ENCODE measurements around the gene NCAPG2. TPM values are rescaled to one million over a fixed set of nuclear protein-coding genes. Genes with fewer than 3 reads are reported as not detected.
A peak's percentile ranks its signal among the peaks of the same experiment; 100 is the strongest.

Gene NCAPG2
- total and polyA plus RNA-seq, 10 of the 15 experiments (the other 5 are each of a cell fraction or from before 2014, with no cell fraction given): 11.2 to 78.2 (median 49.2) TPM

DNA sequence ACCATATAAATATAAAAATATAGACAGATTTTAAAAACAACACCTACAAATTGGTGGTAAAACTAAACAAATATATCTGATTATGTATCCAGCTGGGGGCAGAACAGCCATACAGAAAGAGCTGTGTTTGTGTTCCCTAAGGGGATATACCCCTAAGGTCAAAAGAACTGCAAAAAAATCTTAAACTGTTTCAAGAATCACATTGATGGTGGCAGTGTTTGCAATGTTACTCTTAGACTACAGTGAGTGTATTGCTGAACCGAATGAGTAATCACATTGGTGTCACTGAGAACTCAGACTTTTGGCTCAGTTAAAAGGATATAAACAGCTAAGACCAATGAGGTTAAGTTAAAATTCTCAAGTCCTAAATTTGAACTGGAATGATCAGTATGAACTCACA, 89.9 kb downstream of the NCAPG2 start (continued):
- no peak for TF ChIP-seq CUX1 (IDR thresholded peaks at IDR 0.05; ENCODE audit: insufficient replicate concordance, low read depth, low read length)
- no peak for TF ChIP-seq KDM1A (IDR thresholded peaks at IDR 0.05; ENCODE audit: borderline replicate concordance)

DNA sequence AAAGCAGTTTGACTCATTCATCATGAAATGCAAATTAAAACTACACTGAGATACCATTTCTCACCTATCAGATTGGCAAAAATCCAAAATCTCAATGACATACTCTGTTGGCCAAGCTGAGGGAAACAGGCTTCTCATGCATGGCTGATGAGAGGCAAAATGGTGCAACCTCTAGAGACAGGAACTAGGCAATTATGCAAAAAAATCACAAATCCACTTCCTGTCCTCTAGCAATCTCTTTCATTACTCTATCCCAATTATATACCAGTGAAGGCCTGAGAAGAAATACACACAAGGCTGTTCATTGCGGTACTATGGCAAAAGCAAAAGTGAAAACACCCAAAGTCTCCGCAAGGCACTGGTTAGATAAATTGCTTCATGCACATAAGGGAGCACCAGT, 91.1 kb downstream of the NCAPG2 start:
- no peaks in the 10 kb centered on the region for H3K9me3 ChIP-seq (replicated peaks; ENCODE audit: control insufficient read depth, insufficient read depth, low read length)
- ChIA-PET RAD21 (ENCODE audit: unreplicated experiment) (interaction anchor here (2.7 kb wide), 1 partner anchor 363 kb away, joined by 9 read pairs; no protein-coding TSS in a partner anchor), POLR2A (interaction anchor here (0.6 to 0.7 kb wide), 2 partner anchors 42 to 221 kb away, joined by 4 read pairs; no protein-coding TSS in a partner anchor), SMC1A (ENCODE audit: uncharacterized antibody, unreplicated experiment) (interaction anchor here (0.7 to 1.5 kb wide), 4 partner anchors 11 to 43 kb away, joined by 3 to 4 read pairs (median 4); no protein-coding TSS in a partner anchor), CTCF (interaction anchor here (0.8 to 1.0 kb wide), 2 partner anchors 11 to 43 kb away, joined by 3 read pairs; no protein-coding TSS in a partner anchor)
- DNase-seq (ENCODE audit: low read depth, low spot score) (peak; percentile 79), FAIRE-seq (peak; percentile 98), ATAC-seq (peak; percentile 93)
- intact Hi-C loops (cut with micrococcal nuclease; ENCODE audit: unreplicated experiment) (loop anchor here (2.0 to 10.0 kb wide), 3 partner anchors 43 to 361 kb away; no protein-coding TSS in a partner anchor), in situ Hi-C loops (cut with MboI) (no loop called here)
- peak overlapping the region; percentile 57 for H3K27ac ChIP-seq (ENCODE audit: control insufficient read depth, insufficient read depth)
- no peaks in the 10 kb centered on the region for H3K79me2 ChIP-seq (ENCODE audit: control insufficient read depth, insufficient read depth, low read length)
- H4K20me1 ChIP-seq (ENCODE audit: control insufficient read depth, insufficient read depth): no peaks in the 10 kb centered on the region
- no peaks in the 10 kb centered on the region for H3K27me3 ChIP-seq (replicated peaks in 1 of 2; ENCODE audit: control insufficient read depth in 2 of 2, insufficient read depth in 2 of 2, low read length in 1 of 2)
- no peaks in the 10 kb centered on the region; a peak in 2 of 4 replicates for H3K36me3 ChIP-seq (ENCODE audit: control insufficient read depth in 2 of 2, insufficient read depth in 2 of 2, low read length in 1 of 2)
- BruUV-seq (replicated peaks): no TSS peak
- peak overlapping the region; percentile 47 for H2AFZ ChIP-seq (ENCODE audit: control insufficient read depth, low read depth, low read length)
- peak overlapping the region; percentile 69 for H3K4me2 ChIP-seq (ENCODE audit: control insufficient read depth, insufficient read depth)
- 45% methylated on average over 2 of the region's 2 CpGs for WGBS (ENCODE audit: insufficient coverage, insufficient replicate concordance, low lambda C conversion rate, missing lambda C conversion rate)
- H3K4me1 ChIP-seq (ENCODE audit: control insufficient read depth, insufficient read depth, low read length): peaks cover 15% of the 10 kb centered on the region
- H3K4me3 ChIP-seq: no peak overlapping the region; the same call in 1 of the 2 replicates
- no peak overlapping the region for H3K9ac ChIP-seq (ENCODE audit: control insufficient read depth, insufficient read depth, low read length)
- TF ChIP-seq POU2F2 (IDR thresholded peaks at IDR 0.05; ENCODE audit: borderline replicate concordance, low read depth, low read length): peak; percentile 93
- TF ChIP-seq IRF5 (IDR thresholded peaks at IDR 0.05; ENCODE audit: borderline replicate concordance): no peak
- TF ChIP-seq HCFC1 (IDR thresholded peaks at IDR 0.05; ENCODE audit: low read length): no peak
- no peak for TF ChIP-seq POLR2AphosphoS5 (IDR thresholded peaks at IDR 0.05; ENCODE audit: low read length)
- TF ChIP-seq, protein P1, sequence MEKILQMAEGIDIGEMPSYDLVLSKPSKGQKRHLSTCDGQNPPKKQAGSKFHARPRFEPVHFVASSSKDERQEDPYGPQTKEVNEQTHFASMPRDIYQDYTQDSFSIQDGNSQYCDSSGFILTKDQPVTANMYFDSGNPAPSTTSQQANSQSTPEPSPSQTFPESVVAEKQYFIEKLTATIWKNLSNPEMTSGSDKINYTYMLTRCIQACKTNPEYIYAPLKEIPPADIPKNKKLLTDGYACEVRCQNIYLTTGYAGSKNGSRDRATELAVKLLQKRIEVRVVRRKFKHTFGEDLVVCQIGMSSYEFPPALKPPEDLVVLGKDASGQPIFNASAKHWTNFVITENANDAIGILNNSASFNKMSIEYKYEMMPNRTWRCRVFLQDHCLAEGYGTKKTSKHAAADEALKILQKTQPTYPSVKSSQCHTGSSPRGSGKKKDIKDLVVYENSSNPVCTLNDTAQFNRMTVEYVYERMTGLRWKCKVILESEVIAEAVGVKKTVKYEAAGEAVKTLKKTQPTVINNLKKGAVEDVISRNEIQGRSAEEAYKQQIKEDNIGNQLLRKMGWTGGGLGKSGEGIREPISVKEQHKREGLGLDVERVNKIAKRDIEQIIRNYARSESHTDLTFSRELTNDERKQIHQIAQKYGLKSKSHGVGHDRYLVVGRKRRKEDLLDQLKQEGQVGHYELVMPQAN (conservative IDR thresholded peaks at IDR 0.05): no peak
- TF ChIP-seq CEBPB (IDR thresholded peaks at IDR 0.05; ENCODE audit: borderline replicate concordance in 1 of 2, low read depth in 2 of 2, low read length in 2 of 2): no peak
- TF ChIP-seq SPI1 (IDR thresholded peaks at IDR 0.05; ENCODE audit: borderline replicate concordance, insufficient read depth, low read depth, low read length): 0 out of 2 replicates have a peak, but pooled peaks have one; percentile 20
- TF ChIP-seq RELA (IDR thresholded peaks at IDR 0.05; ENCODE audit: borderline replicate concordance, partially characterized antibody): no peak
- TF ChIP-seq CREB1 (IDR thresholded peaks at IDR 0.05; ENCODE audit: low read depth): 0 out of 2 replicates have a peak, but pooled peaks have one; percentile 23
- no peak for TF ChIP-seq SREBF2 (IDR thresholded peaks at IDR 0.05; ENCODE audit: low read length)
- TF ChIP-seq SMC3 (IDR thresholded peaks at IDR 0.05; ENCODE audit: borderline replicate concordance, low read length): no peak
- TF ChIP-seq MTA3 (IDR thresholded peaks at IDR 0.05; ENCODE audit: borderline replicate concordance, low read length): no peak
